NB4 (cell line): ENCODE data around the gene TXNL1.

Experiments used
- CTCF ChIP-seq: IDR thresholded peaks from one replicate; pipeline ENCODE4 v1.5.1; 2012; ENCODE audit warnings: low read depth, low read length
- MAX ChIP-seq: IDR thresholded peaks from 2 replicates; pipeline ENCODE4 v1.6.1; 2011; ENCODE audit warnings: low read depth, low read length
- MYC ChIP-seq: IDR thresholded peaks from 2 replicates; pipeline ENCODE4 v1.6.1; 2011; ENCODE audit warnings: low read depth, low read length

- TF ChIP-seq CTCF (no peak), MAX (no peak), MYC (no peak)
Observed at GRCh38 chr18:56641714-56642337, 3.4 kb upstream of the TXNL1 start.
